NCI-H1694 (cell line): ENCODE data around the gene RPS6KA3.
"Not testable (repeated sequence)": the region's sequence is repeated elsewhere in the genome, so short reads cannot be mapped to it uniquely, and the experiment has no call there.

Source experiments
- DNase-seq: peaks from one replicate; lab custom pipeline; 2025; lab: John Stamatoyannopoulos, UW

The RPS6KA3 gene

DNA sequence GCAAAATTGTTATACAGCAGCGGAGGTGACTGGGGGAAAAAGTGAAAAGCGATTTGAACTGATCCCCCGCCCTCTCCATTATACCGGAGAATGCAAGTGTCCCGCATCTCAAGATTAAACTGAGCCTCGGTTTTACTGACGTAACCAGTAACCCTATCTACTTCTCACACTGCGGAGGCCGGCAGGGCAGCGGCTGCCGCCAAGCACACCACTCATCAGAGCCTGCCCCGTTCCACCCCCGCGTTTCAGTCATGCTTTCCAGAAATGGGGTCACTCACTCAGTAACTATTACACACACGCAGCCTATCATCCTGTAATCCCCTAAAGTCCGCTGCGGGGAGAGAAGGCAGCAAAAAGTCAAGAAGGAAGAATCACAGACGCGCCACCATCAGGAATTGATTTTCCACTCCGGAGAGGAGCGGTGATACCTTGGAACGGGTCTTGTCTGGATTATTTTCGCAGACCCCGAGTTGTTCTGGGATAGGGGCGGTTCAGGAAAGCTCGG, 1.4 kb downstream of the RPS6KA3 start:
- DNase-seq, result no peak

DNA sequence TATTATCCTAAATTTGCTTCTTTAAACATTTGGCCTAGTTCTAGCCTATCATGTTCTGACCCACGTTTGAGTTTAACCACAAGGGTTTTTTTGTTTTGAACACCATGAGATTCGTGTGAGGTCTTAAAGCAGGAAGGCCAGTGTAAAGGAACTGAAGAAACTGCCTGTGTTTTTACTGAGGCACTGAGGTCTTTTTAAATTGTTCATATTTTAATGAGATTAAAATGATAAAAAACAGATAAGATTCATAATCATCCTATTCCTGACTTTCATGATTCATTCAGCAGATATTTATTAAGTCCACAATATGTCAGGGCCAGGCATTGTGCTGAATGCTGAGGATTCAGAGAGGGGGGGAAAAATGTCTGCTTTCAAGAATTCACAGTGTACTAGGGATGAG, 3.2 kb downstream of the RPS6KA3 start:
- no peak for DNase-seq

DNA sequence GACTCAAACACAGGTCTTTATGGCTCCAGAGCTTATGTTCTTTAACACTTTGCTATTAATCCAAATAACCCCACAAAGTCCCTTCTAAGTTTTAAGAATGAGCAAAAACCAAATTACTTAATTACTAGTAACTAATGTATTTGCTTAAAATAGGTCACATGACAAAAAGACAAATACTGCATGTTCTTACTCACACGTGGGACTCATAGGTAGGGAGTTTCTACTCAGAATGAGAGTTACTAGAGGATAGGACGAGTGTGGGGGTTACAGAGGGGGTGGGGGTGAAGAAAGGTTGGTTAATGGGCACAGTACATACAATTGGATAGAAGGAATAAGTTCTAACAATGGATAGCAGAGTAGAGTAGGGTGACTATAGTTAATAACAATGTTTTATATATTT, 5.8 kb downstream of the RPS6KA3 start:
- no peak for DNase-seq

DNA sequence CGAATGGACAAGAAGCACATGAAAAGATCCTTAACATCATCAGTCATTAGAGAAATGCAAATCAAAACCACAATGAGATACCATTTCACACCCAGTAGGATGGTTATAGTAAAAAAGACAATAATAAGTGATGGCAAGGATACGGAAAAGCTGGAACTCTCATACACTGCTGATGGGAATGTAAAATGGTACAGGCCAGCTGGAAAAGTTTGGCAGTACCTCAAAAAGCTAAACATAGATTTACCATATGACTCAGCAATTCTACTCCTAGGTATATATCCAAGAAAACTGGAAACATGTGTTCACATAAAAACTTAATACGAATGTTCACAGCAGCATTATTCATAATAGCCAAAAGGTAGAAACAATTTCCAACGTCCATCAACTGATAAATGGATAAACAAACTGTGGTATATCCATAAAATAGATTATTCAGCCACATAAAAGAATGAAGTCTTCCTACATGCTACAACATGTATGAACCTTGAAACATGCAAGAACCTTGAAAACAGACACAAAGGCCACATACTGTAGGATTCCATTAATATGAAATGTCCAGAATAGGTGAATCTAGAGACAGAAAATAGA, 11.9 kb downstream of the RPS6KA3 start:
- DNase-seq, result no peak

DNA sequence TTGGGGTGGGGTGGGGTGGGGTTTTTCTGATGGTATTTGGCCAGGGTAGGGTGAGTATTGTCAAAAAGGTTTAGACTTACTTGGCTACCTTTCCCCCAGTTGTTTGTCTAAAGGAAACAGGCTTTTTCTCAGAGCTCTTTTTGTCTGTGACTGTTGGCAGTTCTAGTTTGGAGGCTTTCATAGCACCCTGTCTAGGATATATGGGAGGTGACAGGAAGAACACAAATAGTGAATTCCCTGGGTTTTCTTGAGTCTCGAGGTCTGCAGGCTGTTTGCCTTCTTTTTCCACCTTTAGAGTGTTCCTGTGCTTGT, 13.5 kb downstream of the RPS6KA3 start:
- no peak for DNase-seq

DNA sequence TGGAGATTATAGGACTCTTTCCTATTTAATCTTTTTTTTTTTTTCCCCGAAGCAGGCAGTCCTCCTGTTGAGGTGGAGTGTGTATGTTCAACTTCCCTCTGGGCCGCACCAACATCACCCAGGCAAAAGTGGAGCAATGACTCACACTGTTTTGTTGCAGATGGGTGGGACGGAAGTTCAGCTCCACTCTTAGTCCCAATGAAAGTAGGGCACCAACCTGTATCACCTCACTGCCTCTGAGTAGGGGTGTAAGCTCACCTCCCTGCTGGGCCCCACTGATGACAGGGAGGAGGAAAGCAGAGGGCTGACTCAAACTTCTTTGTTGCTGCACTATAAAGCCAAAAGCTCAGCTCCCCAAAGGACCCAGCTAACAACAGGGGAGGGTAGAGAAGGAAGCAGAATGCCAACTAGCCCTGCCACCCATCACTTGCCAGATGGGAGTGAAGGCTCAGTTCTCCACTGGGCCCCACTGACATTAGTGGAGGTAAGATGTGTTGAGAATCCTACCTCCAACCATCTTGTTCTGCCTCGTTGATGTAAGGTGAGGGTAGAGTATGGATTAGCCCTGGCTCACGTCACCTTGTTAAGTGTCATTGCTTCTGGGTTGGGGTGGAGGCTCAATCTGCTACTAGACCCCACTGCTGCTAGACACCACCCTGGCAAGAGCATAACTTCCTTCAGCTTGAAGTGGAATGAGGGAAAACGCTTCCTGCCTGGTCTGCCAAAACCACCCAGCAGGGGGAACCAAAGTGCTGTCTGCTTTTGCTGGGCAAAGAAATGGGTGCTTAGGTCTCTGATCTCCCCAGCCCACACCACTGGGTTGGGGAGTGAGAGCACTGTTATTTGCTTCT, 14.1 kb downstream of the RPS6KA3 start:
- DNase-seq, result no peak

DNA sequence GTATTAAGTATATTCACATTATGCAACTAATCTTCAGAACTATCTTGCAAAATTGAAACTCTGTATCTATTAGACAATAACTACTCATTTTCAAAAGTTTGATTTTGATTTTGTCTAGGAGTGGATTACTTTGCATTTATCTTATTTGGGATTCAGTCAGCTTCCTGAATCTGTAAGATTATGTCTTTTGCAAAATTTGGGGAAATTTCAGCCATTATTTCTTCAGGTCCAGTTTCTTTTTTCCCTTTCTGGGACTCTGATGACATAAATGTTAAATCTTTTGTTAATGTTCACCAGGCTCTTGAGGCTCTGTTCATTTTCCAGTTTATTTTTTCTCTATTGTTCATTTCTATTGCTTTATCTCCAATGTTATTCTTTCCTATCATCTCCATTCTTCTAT, 15.0 kb downstream of the RPS6KA3 start:
- no peak for DNase-seq

DNA sequence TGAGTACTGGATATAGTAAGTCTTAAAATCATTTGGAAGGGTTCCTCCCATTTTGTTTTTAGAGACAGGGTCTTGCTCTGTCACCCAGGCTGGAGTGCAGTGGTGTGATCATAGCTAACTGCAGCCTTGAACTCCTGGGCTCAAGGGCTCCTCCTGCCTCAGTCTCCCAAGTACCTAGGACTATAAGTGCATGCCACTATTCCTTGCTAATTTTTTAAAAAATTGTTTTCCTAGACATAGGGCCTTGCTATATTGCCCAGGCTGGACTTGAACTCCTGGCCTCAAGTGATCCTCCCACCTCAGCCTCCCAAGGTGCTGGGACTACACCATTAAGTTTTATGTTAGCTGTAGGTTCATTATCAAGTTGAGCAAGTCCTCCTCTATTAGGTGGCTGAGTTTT, 16.6 kb downstream of the RPS6KA3 start:
- not testable (repeated sequence) for DNase-seq

DNA sequence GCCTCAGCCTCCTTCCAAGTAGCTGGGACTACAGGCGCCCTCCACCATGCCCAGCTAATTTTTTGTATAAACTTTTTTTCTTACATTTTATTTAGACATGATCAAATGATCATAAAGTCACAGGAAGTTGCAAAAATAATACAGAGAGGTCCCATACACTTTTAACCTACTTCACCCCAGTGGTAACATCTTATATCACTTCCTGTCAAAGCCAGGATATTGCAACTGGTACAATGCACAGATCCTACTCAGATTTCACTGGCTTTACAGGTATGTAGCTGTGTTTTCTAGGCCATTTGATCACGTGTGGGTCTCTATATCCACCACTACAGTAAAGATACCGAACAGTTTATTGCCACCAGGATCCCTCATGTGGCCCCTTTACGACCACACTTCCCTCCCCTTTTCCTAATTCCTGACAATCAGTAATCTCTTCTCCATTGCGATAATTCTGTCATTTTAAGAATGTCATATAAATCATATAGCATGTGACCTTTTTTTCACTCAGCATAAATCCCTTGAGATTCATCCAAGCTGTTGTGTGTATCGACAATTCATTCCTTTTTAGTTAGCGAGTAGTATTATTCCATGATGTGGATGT, 18.0 kb downstream of the RPS6KA3 start:
- DNase-seq, result no peak

DNA sequence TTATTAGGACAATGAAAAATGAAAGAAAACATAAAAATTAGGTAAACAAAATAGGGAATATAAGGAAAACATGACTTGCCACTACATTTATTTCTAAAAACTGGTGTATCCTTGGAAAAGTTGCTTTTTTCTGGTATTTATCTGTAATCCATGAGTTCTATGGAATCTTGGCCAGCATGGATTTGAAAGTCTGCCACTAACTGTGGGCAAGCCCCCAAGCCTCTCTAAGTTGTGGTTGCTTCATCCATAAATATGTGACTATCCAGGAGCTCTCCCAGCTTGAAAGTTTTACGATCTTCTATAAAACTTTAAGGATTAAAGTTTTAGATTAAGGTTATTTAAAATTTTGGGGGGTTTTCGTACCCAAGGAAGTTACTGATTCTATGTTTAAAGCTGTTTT, 21.8 kb downstream of the RPS6KA3 start:
- no peak for DNase-seq

DNA sequence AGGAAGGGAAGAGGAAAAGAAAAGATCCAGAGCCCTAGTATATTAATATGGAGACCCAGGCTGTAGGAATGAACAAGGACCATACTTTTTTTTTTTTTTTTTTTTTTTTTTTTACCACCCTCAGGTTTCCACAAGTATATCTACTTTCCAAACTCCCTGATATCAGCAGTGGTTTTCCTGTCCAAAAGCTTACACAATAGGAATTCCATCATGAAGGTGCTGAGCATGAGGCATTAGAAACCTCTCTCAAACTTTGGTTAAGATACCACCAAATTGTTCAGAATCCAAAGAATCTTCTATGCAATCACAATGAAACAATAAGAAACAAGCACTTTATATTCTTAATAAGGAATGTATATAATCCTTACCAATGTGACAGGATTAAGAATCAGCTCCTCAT, 26.5 kb downstream of the RPS6KA3 start:
- no peak for DNase-seq

DNA sequence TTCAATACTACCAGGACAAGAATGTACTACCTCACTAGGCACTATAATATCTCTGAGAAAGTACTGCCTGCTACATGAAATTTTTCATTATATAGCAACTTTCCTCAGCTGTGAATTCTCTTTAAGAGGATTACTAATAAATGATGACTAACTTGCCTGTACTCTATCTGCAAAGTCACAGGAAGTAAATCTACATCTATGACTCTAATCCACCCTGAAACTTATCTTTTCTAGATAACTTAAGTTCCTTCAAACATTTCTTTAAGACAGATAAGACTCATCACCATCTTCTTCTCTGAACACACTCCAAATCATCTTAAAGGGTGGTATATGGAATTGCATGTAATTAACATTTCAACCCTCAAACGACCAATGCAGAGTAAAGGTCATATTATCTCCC, 28.8 kb downstream of the RPS6KA3 start:
- DNase-seq, result no peak

DNA sequence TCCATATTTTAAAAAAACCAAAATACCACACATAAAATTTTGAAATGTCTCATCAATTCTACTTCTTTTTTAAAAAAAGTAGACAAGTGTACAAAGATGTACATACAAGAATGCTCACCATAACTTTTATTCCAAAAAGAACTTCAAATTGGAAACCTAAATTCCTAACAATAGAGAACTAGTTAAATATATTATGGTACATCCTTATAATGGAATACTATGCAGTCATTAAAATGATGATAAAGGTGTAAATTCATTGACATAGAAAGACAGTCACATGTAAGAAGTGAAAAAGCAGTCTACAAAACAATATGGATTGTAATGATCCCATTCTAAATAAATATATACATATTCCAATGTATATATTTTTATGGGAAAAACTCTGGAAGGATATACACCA, 31.0 kb downstream of the RPS6KA3 start:
- DNase-seq, result no peak

DNA sequence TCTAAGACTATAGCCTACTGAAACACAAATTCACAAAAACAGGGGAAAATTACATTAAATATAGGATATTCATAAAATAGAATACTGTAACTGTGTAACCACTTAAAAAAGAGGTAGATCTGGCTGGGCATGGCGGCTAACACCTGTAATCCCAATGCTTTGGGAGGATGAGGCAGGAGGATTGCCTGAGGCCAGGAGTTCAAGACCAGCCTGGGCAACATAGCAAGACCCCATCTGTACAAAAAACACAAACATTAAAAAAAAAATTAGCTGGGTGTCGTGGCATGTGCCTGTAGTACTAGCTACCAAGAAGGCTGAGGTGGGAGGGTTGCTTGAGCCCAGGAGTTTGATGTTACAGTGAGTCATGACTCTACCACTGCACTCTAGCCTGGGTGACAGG, 33.4 kb downstream of the RPS6KA3 start:
- no peak for DNase-seq

DNA sequence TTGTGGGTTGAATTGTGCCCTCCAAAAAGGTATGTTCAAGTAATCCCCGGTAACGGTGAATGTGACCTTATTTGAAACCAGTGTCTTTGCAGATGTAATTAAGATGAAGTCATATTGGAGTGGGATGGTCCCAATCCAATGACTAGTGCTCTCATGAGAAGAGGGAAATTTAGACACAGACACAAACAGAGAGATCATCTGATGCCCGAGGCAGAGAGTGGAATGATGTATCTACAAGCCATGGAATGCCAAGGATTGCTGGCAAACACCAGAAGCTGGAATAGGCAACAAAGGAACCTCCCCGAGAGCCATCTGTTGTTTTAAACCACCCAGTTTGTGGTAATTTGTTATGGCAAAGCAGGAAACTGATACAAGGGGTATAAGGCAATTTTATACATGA, 35.1 kb downstream of the RPS6KA3 start:
- no peak for DNase-seq

DNA sequence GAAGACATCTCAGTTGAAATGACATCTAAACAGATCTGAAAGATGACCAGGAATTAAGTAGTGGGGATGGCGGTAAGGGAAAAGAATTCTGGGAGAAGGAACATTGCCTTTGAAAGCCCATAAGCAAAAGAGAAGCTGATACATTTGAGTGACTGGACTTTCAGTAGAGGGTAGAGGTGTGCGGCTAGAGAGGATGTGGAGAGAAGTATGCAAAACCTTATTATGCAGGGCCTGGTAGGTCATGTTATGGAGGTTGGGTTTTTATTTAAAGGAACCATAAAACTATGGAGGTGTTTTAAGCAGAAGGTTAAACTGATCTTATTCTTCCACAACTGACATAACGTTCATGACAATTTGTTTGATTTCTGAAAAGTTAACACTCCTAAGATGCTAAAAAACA, 36.3 kb downstream of the RPS6KA3 start:
- DNase-seq, result no peak

DNA sequence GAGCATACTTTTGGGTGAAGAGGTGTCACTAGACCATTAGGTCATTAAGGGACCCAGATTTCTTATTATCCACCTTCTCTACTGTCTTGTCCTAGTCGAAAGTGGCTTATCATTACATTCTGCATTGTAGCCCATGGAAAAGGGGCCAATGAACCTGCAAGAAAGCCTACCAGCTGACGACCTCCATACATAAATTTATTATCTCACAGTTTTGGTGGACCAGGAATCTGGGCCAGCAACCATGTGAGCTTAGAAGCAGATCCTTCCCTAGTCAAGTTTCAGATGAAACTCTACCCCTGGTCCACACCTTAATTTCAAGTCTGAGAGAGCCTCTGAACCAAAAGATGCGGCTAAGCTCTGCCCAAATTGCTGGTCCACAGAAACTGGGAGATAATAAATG, 37.6 kb downstream of the RPS6KA3 start:
- no peak for DNase-seq

DNA sequence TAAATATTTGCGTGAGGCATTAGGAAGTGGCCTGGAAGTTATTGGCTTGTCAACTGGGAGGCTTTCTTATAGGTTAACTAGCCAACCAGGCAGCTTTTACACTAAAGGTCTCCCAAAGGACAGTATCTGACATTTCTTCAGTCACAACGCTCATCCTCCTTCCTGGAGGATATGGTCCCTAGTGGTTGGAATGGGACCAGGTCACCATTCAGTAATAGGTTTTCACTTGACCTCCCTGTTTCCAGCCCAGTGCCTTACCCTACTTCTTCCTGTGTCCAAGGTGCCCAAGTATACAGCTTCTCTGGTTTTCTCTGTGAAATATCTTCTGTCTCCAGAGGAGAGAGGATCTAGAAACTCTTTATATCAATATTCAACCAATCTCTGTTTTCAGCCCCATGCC, 38.5 kb downstream of the RPS6KA3 start:
- no peak for DNase-seq

DNA sequence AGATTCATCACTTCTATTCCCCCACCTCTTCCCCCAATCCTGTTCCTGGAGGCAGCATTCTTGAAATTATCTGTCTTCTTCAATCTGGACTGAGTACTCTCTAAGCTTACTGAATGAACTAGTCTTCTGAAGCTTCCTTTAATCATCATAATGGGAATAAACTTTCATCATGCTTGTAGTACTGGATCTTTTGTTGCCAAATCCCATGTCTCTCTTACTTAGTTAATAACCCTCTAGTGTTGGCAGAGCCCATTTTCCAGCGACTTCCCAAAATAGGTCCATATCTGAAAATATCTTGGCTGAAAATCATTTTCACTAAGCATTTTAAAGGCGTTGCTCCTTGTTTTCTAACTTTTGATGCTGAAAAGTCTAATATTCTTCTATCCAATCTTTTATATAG, 39.6 kb downstream of the RPS6KA3 start:
- DNase-seq, result no peak

DNA sequence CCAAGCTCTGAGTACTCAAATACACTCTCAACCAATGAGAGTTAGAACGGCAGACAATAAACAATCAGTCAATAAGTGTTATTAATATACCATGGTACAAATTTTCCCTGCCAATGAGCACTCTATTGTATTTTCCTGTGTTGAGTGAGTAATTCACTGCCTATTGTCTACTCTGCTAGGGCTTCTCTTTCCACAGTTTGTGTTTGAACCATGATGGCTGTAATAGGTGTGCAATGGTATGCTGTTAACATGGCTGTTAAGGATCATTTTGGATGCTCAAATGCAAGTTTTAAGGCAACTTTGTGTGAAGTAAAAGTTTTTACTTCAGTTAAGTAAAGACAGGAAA, 41.2 kb downstream of the RPS6KA3 start:
- no peak for DNase-seq

DNA sequence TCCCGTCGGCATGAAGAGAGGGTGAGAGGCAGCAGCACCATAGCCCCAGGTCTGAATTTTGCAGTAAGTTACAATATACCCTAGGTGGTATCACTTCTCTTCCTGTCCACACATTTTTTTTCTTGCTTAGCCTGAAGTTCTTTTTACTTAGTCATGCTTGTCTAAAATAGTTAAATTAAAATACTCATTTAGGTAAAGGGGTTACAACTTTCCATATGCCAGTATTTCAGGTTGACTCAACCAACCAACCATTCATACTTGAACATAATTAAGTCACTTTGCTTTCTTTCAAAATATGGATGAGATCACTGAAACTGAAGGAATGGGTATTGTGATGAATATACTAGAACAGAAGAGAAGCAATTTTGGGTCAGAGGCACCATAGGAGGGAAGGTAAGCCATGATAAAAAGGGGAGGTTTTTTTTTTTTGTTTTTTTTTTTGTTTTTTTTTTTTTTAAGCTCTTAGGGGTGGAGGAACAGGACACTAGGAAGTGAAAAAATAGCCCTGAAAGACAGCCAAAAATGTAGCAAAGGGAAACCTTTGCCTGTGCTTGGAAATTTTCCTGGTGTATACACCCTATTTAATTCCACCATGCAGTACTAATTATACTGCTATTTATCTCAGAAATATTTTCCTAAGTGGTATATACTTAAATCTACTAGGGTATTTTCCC, 41.8 kb downstream of the RPS6KA3 start:
- DNase-seq, result no peak

DNA sequence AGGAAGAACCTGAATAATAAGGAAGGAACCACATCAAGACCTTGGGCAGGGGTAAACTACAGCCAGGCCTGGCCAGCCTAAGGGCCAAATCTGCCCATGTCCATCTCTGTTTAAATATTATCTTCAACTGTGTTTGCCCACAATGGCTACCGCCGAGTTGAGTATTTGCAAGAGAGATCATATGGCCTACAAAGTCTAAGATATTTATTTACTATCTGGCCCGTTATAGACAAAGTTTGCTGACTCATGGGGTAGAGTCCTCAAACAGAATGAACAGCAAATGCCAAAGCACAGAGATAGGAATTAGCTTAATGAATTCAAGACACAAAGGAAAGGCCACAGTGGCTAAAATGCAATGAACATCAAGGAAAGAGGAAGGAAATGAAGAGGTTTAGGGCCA, 44.8 kb downstream of the RPS6KA3 start:
- no peak for DNase-seq
